Measurements from ENCODE around the gene POU4F3. TPM values are rescaled to one million over a fixed set of nuclear protein-coding genes. Genes with fewer than 3 reads are reported as not detected.

The POU4F3 gene
- total RNA-seq, 1 donor from 2014 or later: 0.35 TPM

DNA sequence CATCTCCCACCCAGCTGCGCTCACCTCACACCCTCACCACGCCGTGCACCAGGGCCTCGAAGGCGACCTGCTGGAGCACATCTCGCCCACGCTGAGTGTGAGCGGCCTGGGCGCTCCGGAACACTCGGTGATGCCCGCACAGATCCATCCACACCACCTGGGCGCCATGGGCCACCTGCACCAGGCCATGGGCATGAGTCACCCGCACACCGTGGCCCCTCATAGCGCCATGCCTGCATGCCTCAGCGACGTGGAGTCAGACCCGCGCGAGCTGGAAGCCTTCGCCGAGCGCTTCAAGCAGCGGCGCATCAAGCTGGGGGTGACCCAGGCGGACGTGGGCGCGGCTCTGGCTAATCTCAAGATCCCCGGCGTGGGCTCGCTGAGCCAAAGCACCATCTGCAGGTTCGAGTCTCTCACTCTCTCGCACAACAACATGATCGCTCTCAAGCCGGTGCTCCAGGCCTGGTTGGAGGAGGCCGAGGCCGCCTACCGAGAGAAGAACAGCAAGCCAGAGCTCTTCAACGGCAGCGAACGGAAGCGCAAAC, 1.1 kb downstream of the POU4F3 start:
- DNase-seq (ENCODE audit: low read depth): no peak

DNA sequence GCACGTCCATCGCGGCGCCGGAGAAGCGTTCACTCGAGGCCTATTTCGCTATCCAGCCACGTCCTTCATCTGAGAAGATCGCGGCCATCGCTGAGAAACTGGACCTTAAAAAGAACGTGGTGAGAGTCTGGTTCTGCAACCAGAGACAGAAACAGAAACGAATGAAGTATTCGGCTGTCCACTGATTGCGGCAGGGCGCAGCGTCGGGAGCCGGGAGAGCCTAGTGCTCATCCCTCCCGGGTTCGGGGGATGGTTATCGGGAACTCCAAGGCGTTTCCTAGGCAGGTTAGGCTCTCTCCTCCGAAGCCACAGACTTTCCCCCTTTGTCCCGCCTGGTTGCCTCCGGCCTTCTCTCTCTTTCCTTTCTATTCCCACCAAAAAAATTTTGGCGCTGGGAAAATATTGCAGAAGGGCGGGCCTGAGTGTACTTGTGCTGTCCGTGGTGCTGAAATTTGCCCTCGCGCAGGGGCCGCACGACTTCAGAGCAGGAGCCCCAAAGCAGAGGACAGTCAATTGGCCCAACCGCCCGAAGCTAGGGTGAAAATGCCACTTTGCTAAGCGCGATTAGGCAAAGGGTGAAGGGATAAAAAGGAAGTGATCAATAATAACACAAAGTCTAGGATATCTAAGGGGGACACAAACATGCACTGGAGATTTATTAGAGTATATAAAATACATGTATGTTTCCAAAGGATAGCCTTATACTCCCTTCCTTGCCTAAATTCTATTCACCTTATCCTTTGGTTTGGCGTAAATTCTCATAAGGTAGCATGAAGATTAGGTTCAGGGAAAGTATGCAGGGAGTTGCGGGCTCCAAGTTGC, 1.8 kb downstream of the POU4F3 start:
- DNase-seq (ENCODE audit: low read depth): peak; percentile 77

DNA sequence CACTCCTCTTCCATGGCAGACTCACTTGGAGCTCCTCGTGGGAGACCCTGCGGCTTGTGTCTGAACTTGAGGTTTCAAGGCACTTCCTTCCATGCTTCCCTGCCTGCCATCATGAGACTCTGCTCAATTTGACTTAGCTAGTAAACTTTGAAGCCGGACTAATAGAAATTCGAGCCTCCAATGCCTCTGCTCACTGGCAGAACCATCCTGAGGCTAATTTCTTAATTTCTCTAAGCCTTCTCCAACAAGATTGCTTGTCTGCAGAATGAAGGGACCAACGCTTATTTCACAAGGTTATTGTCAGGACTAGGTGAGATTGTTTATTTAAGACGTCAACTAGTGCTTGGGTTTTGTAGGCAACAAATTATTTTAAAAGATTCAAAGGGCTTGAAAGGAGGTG, 3.2 kb downstream of the POU4F3 start:
- no peak for DNase-seq (ENCODE audit: low read depth)

DNA sequence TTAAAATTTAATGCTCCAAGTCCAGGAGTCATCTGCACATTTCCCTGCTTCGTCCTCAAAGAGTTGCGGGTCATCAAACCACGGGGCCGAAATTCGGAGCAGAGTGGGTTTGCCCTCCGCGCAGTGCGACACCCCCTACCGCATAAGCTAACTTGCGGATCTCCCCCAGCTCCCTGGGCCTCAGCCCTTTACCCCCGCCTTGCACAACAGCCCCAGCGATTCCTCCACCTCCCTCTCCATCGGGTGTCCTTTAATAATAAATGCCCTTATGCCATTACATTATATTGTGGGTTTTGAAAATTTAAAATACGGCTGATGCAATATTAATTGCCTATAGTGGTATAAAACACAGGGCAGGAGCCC, 3.9 kb downstream of the POU4F3 start:
- no peak for DNase-seq (ENCODE audit: low read depth)

DNA sequence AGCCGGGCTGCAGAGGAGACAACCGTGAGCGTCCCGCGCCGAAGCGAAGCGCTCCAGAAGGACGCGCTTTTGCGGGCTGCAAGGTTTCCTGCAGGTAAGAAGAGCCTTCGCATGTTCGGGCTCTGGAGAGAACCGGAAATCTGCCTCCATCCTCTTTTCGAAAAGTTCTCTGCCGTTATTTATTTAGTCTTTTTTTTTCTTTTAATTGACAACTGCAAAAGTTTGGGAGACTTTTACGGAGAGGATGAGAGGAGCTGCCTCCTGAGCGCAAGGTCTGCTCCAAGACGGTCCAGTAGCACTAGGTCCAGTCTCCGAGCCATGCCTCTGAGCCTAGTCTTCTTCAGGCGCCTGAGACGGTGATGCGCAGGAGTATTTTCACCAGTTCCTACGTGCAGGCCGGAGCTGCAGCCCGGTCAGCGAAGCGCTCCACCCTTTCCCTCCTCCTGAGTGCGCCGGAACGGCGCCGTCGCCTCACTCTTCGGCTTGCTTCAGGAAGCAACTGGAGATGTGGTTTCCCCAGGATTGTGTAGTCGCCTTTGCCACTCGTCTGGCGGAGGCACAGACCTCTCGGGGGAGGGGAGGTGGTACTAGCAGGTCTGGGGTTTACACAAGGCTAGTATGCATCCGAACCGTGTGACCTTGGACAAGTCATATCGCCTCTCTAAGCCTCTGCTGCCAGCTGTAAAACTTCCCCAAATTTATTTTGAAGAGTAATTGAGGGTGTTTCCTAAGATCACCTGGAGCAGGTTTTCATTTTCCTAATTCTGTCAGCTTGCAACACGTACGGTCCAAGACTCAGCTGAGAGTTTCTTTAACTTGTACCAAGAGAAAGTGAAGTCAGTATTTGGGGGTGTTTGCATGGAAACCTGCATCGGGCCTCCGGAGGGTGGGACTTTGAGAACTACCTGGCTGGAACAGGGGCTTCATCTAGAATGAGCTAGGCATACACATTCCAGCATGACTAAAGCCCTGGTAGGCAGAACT, 4.5 kb downstream of the POU4F3 start:
- DNase-seq (ENCODE audit: low read depth): no peak

DNA sequence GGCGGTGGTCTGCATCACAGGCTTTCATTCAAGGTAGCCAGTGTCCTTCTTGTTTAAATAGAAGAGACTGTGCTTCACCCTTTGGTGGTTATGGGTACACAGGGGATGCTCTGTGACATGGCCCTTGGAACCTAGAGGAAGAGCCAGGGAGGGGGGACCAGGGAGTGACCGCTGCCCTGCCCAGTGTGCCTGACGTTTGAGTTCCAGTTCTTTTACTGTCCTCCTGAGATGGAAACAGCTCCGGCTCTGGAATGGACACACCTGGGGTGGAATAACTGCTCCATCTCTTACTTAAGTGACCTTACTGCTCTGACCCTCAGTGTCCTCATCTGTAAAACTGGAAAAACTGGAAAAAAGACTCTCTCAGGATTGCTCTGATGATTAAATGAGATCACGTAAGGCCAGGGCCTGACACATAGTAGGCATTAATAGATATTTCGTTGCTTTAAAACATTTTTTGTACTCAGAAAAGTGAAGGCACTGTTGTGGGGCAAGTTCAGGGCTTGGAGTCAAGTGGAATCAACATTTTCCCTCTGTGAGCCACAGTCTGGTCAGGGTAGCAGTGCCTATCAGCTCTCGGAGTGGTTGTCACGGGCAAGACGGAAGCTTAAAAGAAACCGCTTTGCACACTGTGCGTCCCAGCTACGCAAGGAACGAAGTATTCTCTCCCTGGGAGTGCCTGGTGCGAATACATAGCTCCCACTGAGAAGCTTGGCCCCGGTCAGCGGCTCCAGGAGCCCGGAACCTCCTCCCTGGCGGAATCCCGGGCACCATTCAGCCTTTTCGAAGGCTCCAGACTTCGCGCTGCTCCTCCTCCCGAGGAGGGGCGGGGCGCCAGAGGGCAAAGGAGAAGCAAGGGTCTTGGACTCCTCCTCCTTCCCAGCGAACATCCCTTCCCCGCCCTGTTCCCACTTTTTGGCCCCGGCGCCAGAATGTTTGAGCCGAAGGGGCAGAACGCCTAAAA, 5.8 kb downstream of the POU4F3 start:
- peak; percentile 16 for DNase-seq (ENCODE audit: low read depth)

DNA sequence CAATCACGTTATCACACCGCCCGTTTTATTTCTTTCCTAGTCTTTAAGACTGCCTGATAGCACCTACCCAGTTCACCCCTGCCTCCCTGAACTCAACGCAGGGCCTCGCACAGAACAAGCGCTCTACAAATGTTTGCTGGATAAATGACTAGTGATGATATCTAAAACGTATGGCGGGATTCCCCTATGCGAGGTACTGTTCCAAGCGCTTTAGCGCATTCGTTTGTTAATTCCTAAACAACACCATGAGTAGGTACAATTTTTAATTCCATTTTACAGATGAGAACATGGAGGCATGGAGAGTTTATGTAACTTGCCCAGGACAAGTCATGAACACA, 6.6 kb downstream of the POU4F3 start:
- no peak for DNase-seq (ENCODE audit: low read depth)

DNA sequence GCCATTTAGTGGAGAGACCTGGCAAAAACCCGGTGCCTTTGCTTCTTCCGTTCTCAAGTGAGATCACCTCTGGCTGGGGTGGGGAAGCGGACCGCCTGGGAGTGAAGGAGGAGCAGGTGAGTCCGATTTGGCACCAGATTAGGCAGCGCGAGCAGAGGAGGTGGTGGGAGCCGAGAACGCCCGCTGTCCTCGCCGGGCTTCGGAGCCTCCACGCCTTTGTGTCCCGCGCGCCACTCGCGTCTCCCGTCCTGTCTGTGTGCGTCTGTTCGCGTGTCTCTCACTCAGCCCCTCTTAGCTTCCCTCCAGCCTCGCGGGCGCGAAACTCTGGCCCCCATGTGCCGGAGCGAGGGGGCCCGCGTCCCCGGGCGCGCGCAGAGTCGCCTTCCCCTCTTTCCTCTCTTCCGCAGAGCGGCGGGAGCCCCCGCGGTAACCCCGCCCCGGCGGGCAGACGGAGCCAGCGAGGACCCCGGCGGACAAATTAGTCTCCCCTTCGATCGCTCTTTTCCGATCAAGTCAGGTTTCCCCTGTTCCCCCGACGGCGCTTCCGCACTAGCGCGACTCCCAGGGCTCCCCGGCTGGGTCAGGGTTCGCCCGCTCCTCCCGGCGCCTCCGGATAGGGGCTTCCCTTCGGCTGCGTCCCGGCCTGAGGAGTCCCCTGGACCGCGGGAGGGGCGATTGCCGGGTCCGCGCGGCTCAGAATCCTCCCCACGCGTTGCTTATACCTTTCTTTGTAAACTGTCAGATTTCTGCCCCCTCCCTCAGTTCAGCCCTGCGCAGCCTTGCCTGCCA, 7.1 kb downstream of the POU4F3 start:
- DNase-seq (ENCODE audit: low read depth): no peak

DNA sequence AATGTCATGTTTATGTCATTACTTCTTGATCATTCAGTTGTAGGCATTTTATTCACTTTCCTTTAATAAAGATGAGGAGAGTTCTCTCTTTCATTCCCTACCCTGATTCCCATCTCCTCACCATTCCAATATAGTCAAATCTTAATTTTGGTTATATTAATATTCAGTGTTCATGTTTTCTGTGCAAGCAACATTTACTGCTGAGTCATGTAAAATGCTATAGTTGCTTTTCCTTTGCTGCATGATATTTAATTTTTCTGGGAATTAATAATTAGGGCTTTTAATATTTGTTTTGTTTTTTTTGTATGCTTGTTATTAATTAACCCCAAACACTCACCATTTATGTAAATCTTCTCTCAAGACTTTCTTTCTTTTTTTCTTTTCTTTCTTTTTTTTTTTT, 18.5 kb downstream of the POU4F3 start:
- DNase-seq (ENCODE audit: low read depth): no peak

DNA sequence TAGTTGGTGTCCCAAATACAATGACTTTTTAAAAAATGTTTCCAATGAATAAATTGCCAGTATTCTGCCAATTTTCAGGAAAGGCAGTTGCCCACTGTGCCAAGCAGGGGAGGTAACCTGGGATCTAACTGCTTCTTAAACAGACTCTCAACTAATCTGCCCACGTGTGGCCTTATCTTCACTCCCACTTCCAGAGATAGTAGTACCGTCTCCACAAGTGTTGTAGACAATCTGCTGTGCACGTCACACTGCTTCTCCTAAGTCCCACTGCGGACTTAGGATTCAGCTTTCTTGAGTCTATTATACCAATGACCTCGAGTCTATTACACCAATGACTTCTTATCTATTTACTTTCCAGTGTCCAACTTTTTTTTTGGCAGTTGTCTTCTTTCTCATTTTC, 21.2 kb downstream of the POU4F3 start:
- no peak for DNase-seq (ENCODE audit: low read depth)

DNA sequence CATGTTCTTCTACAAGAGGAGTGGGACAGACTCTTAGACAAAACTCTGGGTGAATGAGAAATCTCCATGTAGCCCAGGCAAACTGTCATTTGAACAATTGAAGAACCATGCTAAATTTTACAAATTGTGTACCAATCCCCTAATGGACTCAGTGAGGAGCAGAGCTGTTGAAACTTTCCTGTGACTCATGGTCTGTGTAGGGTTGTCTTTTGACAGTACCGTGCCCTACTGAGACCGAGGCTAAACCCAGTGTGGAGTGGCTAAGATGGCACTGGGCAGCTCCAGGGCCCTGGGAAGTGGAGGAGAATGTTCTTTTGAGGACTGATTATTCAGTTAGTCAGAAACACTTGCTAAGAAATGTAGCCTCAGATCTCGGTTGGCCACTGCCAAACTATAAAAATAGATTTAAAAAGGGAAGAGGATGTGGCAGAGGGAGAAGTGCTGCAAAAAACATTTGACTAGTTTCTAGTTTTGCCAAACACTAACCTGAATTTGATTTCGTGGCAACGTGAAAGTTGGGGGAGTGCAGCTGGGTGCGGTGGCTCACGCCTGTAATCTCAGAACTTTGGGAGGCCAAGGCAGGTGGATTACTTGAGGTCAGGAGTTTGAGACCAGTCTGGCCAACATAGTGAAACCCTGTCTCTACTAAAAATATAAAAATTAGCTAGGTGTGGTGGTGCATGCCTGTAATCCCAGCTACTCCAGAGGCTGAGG, 24.7 kb downstream of the POU4F3 start:
- no peak for DNase-seq (ENCODE audit: low read depth)

DNA sequence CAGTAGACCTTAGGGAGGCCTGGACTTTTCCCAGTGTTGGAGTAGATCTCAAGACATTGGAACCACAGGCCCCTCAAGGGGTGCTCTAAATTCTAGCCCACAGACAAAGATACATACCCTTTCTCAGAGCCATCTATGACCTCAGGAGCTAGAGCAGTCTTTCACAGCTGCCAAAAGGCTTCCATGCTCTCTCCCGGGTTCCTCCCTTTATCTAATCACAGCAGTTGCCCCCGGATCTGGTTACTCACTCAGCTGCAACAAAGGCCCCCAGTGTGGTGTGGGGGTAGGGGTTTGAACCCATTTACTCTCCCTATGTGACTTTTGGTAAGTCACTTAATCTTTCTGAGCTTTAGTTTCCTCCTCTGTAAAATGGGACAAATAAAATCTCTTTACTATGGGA, 27.0 kb downstream of the POU4F3 start:
- no peak for DNase-seq (ENCODE audit: low read depth)

DNA sequence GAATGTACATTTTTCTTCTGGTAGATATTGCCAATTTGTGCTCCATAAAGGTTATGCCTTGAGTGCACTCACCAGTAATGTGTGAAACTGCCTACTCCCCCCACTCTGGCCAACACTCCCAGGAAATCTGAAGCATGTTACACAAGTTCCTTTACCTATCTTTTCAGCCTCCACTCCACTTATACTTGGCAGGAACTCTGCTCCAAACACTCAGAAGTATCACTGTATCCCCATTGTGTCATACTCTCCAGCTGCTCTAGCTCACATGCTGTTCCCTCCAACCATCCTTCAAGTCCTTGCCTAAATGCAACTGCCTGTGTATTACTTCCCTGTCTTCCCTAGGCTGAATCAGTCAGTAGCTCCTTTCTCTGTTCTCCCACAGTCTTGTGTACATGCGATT, 28.3 kb downstream of the POU4F3 start:
- DNase-seq (ENCODE audit: low read depth): no peak

DNA sequence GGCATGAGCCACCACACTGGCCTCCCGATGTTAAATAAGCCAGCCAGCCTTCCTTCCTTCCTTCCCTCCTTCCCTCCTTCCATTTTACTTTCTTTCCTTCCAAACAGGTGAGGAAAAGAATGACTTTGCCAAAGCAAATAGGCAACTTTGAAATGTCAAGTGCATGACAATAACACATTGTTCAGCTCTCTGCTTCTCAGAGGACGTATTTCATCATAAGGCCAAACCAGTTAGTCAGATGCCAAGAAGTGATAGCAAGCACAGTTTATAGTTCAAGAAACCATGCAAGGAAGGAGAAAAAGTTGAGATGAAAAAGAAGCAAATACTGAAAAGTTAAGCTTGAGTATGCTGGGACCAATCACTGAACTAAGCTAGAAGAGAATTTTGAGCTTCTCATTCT, 29.5 kb downstream of the POU4F3 start:
- DNase-seq (ENCODE audit: low read depth): no peak

DNA sequence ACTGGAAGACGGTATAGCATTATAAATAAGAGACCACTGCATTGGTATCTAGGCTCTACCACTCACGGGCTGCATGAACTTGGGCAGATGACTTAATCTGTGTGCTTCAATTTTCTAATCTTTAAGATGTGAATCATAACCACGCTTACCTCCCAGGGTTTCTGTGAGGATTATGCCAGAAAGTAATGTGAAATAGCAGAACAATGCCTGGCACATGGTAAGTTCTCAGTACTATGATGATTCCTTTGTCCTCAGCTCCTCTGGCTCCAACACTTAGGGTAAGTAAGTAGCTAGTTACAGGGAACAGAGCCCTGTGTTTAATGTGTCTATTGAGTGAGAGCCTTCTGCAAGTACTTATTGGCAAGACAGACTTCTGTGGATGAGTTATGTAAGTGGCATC, 31.1 kb downstream of the POU4F3 start:
- DNase-seq (ENCODE audit: low read depth): no peak

DNA sequence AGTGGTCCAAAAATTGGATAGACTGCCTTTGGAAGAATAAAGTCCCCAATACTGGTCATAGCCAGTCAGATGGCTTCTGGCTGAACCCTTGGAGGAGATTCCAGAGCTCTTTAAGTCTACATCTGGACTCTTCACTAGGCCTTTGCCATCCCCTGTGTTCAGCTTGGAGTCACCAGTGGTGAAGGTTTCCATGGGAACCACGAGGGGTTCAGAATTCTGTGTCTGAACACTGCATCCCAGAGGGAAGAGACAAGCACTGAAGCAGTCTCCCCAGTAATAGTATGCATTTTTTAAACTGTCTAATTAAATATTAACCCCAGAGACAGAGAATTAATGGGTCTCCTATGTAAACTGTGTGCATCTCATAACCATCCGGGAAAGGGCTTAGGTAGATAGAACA, 38.2 kb downstream of the POU4F3 start:
- DNase-seq (ENCODE audit: low read depth): no peak

DNA sequence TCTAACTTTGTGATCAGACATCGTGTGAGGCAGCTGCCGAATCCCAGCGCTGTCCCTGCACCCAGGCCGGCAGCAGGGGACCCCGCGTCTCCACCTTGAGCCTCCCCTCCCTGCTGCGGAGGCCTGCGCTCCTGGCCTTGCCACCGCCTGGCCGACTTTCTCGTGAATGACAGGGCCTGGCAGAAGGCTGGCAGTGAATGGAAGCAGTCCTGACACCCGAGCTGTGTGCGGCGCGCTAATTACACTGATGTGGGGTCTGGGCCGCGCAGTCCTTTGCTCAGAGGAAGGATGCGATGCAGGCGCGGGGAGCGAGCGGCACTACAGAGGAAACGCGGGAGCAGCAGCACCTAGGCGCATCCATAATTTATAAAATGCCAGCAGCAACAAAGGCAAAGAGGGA, 40.3 kb downstream of the POU4F3 start:
- DNase-seq (ENCODE audit: low read depth): no peak

DNA sequence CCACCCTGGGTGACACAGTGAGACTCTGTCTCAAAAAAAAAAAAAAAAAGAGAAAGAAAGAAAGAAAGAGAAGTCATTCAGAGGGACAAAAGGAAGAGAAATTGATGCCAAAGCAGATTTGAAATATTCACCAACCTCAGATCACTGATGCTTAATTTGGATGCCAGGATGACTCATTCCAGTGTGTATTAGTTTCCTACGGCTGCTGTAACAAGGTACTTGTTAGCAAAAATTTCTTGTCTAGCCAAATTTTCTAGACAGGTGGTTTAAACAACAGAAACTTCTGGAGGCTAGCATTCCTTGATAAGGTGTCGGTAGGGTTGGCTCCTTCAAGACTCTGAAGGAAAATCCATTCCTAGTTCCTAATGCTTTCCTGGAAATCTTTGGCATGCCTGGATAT, 42.1 kb downstream of the POU4F3 start:
- DNase-seq (ENCODE audit: low read depth): no peak

DNA sequence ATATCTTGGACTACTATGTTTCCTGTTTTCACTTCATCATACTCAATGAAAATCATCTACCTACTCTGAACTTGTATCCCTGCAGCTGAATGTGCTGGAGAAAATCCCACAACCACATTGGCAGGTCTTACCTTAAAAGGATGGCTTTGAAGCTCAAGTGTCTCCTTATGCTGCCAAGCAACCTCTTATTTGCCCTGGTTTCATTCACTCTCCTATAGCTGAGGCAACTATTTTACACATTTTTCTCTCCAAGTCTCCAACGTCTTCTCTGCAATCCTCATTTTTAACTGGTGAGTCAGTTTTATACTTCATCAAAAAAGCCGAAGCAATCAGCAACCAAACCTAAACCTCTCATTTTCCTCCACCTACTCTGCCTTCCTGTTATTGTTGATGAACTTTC, 49.7 kb downstream of the POU4F3 start:
- DNase-seq (ENCODE audit: low read depth): no peak

DNA sequence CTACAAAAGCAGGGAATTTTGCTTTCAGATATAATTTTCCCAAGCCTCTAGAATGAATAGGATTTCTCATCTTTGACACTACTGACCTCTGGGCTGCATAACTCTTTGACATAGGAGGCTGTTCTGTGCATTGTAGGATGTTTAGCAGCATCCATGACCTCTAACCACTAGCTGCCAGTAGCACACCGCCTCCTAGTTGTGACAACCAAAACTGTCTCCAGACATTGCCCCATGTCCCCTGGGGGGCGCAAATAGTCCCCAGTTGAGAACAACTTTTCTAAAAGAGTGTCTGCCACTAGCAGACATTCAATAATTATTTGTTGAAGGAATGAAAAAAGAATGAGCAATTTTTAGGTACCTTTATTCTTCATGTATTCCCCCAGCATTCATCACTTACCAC, 51.8 kb downstream of the POU4F3 start:
- DNase-seq (ENCODE audit: low read depth): no peak
